8988T (cell line): Measurements from ENCODE around the gene DSG2.

Experiments
- DNase-seq: peaks from one replicate; pipeline ENCODE4 v3.0.0; 2011

Gene DSG2

GRCh38 chr18:31558567-31558966 lies 60.6 kb downstream of the DSG2 start:
- no peak for DNase-seq

- DNase-seq: no peak
Observed at GRCh38 chr18:31562726-31563125, 64.7 kb downstream of the DSG2 start.

GRCh38 chr18:31563778-31564177 lies 65.8 kb downstream of the DSG2 start:
- peak; percentile 21 for DNase-seq

DNA sequence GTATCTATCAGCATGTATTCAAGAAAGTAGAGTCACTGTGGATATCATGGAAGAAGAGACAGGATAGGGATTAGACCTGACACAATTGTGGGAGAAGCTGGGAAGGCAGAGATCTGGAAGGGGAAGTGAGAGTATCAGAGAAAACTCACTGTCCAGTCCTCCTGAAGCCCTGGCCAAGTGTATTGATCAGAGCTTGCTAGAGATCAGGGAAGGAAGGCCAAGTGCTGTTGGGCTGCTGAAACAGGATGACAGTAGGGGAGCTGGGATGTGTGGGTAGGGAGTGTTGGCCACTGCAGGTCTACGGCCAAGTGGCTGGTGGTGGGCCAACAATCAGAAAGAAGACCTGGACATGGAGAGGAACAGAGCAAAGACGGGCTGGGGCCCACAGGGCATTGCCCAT lies 67.4 kb downstream of the DSG2 start:
- no peak for DNase-seq

- no peak for DNase-seq
Observed at GRCh38 chr18:31565782-31566512, 68.0 kb downstream of the DSG2 start.

GRCh38 chr18:31566576-31567306 lies 68.8 kb downstream of the DSG2 start:
- DNase-seq: no peak

- no peak for DNase-seq
Observed at GRCh38 chr18:31572368-31572767, 74.4 kb downstream of the DSG2 start.

GRCh38 chr18:31573051-31573450 lies 75.1 kb downstream of the DSG2 start:
- no peak for DNase-seq

- no peak for DNase-seq
Observed at GRCh38 chr18:31574359-31574758, 76.4 kb downstream of the DSG2 start.

GRCh38 chr18:31575515-31576257 lies 77.7 kb downstream of the DSG2 start:
- no peak for DNase-seq

DNA sequence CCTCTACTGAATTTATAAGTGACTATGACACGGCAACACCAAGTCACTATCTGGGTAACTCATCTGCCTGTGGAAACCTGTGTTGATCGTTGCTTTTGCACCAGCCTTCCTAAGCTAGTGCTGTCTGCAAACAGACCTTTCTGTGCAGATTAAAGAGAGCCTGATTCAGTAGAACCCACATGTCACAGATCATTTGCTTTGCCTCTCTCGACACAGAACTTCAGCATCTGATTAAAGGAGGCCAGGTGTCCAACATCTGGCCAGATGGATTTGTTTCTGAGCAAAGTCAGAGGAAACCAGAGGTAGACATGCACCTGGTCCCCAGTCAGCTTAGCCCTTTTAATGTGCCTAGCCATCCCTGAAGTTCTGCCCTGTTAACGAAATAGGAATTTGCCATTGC lies 78.7 kb downstream of the DSG2 start:
- DNase-seq: no peak

- DNase-seq: no peak
Observed at GRCh38 chr18:31577195-31577594, 79.2 kb downstream of the DSG2 start.

- no peak for DNase-seq
Observed at GRCh38 chr18:31578126-31578525, 80.1 kb downstream of the DSG2 start.

GRCh38 chr18:31579375-31579774 lies 81.4 kb downstream of the DSG2 start:
- no peak for DNase-seq

- DNase-seq: no peak
Observed at GRCh38 chr18:31581498-31582197, 83.7 kb downstream of the DSG2 start.

DNA sequence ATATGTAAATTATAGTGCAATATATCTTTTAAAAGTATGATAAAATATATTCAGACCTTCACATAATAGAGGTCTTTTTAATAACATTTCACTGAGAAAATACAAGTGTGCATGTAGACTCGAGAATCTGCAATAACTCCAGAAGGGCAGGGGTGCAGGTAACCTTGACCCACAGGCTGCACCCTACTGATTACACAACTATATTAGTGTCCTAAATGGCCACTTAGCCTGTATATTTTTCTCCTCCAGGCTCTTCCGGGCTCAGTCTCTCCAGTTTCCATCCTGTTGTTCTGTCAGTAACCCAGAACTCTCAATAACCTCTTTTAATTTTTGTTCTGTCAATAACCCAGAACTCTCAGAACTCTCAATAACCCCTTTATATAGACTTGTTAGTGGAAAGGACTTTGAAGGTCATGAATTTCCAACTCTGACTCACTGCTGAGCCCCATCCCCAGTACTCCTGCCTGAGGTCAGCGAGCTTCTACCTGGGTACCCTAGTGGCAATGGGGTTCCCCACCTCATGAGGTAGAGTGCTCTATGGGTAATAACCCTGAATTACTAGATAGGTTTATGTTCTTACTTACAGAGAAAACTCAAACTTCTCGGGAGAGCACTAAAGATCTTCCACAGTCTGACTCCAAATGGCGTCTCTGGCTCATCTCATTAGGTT lies 85.3 kb downstream of the DSG2 start:
- no peak for DNase-seq

- no peak for DNase-seq
Observed at GRCh38 chr18:31585991-31586390, 88.0 kb downstream of the DSG2 start.

DNA sequence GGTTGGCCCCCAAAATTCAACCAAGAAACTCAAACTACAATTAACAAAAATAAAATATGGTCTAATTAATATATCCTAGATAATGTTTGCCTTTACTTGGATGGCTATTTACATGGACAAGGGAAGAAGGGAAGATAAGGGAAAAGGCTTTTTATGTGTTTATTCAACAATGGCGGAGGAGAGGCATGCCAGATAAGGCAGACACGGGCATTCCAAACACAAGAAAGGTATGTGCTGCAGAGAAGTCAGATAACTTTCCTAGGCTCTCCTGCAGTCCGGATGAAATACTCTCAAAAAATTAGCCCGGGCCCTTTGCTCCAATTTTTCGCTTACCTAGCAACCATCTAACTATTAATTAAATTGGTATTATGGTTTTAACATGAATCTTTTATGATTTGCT lies 88.6 kb downstream of the DSG2 start:
- DNase-seq: no peak

DNA sequence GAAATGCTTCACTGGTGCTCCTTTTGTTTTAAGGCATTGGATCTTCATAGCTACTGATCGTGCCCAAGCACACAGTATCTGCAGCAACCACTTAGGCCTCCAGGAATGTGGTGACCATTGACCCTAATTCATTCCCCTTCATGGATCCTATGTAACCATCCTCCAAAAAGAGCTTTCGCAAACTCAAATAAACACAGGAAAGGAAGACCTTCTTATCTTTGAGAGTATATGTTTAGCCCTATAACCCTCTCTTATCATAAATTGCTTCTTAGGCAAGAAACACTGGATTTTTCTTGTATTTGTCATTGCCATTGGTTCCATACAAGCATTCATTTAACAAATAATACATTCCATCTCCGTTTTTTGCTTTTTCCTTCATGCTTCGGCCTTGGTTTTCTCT lies 89.6 kb downstream of the DSG2 start:
- DNase-seq: no peak

GRCh38 chr18:31590570-31590969 lies 92.6 kb downstream of the DSG2 start:
- DNase-seq: no peak

DNA sequence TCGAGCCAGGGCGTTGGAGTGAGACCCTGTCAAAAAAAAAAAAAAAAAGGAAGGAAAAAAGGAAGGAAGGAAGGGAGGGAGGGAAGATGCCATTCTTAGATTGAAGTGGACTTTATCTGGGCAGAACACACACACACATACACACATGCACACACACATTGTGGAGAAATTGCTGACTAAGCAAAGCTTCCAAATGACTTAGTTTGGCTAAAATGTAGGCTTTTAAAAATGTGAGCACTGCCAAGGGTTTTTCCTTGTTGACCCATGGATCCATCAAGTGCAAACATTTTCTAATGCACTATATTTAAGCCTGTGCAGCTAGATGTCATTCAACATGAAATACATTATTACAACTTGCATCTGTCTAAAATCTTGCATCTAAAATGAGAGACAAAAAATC lies 93.1 kb downstream of the DSG2 start:
- no peak for DNase-seq

GRCh38 chr18:31591628-31592027 lies 93.7 kb downstream of the DSG2 start, which contains the start of gene TTR:
TTR (plus strand) TSS chr18:31591877; CDS start chr18:31591903, 26 bp downstream.
- no peak for DNase-seq
